AG08396 (cell line): Measurements from ENCODE around the gene SPTLC2.

ENCODE experiments used
- DNase-seq: peaks from one replicate; pipeline ENCODE4 v3.0.0; 2012; ENCODE audit warnings: low spot score, mixed read lengths

The SPTLC2 gene

GRCh38 chr14:77622366-77622961 is 6.0 kb upstream of the SPTLC2 start:
- no peak for DNase-seq

- DNase-seq = no peak
Measured at GRCh38 chr14:77620222-77620870, 3.9 kb upstream of the SPTLC2 start.

GRCh38 chr14:77618381-77618970 is 2.0 kb upstream of the SPTLC2 start:
- no peak for DNase-seq

- peak; percentile 29 for DNase-seq
Measured at GRCh38 chr14:77616133-77616453, 344 bp downstream of the SPTLC2 start.

GRCh38 chr14:77615361-77616132 is 890 bp downstream of the SPTLC2 start:
- DNase-seq = peak; percentile 43

GRCh38 chr14:77613201-77613600 is 3.2 kb downstream of the SPTLC2 start:
- no peak for DNase-seq

GRCh38 chr14:77612011-77612620 is 4.3 kb downstream of the SPTLC2 start:
- DNase-seq = no peak

GRCh38 chr14:77610553-77610952 is 5.9 kb downstream of the SPTLC2 start:
- no peak for DNase-seq

GRCh38 chr14:77609922-77610321 is 6.5 kb downstream of the SPTLC2 start:
- DNase-seq = no peak

GRCh38 chr14:77607741-77608302 is 8.6 kb downstream of the SPTLC2 start:
- DNase-seq = no peak

- DNase-seq = no peak
Measured at GRCh38 chr14:77605392-77605972, 11.0 kb downstream of the SPTLC2 start.

- no peak for DNase-seq
Measured at GRCh38 chr14:77603654-77604255, 12.7 kb downstream of the SPTLC2 start.

- DNase-seq = no peak
Measured at GRCh38 chr14:77603031-77603430, 13.4 kb downstream of the SPTLC2 start.

GRCh38 chr14:77601846-77602619 is 14.4 kb downstream of the SPTLC2 start:
- no peak for DNase-seq

- no peak for DNase-seq
Measured at GRCh38 chr14:77599889-77600288, 16.5 kb downstream of the SPTLC2 start.

- no peak for DNase-seq
Measured at GRCh38 chr14:77598366-77599070, 17.9 kb downstream of the SPTLC2 start.

GRCh38 chr14:77593501-77593961 is 22.9 kb downstream of the SPTLC2 start:
- no peak for DNase-seq

- DNase-seq = no peak
Measured at GRCh38 chr14:77590845-77591485, 25.5 kb downstream of the SPTLC2 start.

GRCh38 chr14:77589099-77589498 is 27.3 kb downstream of the SPTLC2 start:
- no peak for DNase-seq
